Activated CD4-positive, alpha-beta T cell treated with anti-CD3 and anti-CD28 coated beads for 36 hours (primary cell): Measurements from ENCODE around the gene AHSG. TPM values are rescaled to one million over a fixed set of nuclear protein-coding genes. Genes with fewer than 3 reads are reported as not detected.
"Not testable (repeated sequence)": the region's sequence is repeated elsewhere in the genome, so short reads cannot be mapped to it uniquely, and the experiment has no call there.

Source experiments
- ATAC-seq: fragments of 200-7000 bp; cut with Tn5 transposase; one replicate; pipeline ENCODE4 v1.10.0; 2021; ENCODE audit warnings: mild to moderate bottlenecking, moderate library complexity
- CTCF ChIA-PET: fragments of 350-600 bp; sonication (Branson Sonifier 250); formaldehyde crosslinking; loops from one replicate; lab custom pipeline; 2021; ENCODE audit warnings: antibody characterized with exemption; lab: Charles Lee
- POLR2A ChIA-PET: fragments of 350-600 bp; sonication (Branson Sonifier 250); formaldehyde crosslinking; loops from one replicate; lab custom pipeline; 2021; ENCODE audit warnings: antibody characterized with exemption, inconsistent platforms; lab: Charles Lee
- DNase-seq: peaks from one replicate; pipeline ENCODE4 v3.0.0-alpha.2; 2020
- H3K27ac Mint-ChIP-seq: one replicate; pipeline ENCODE4 v1.8.0; 2021; ENCODE audit warnings: mixed read lengths
- H3K27me3 Mint-ChIP-seq: one replicate; pipeline ENCODE4 v1.8.0; 2021; ENCODE audit warnings: mixed read lengths
- H3K36me3 Mint-ChIP-seq: one replicate; pipeline ENCODE4 v1.8.0; 2021; ENCODE audit warnings: low read depth, mixed read lengths
- H3K4me1 Mint-ChIP-seq: one replicate; pipeline ENCODE4 v1.8.0; 2021; ENCODE audit warnings: mixed read lengths
- H3K4me3 Mint-ChIP-seq: one replicate; pipeline ENCODE4 v1.8.0; 2021; ENCODE audit warnings: mild to moderate bottlenecking, moderate library complexity, mixed read lengths
- H3K9me3 Mint-ChIP-seq: one replicate; pipeline ENCODE4 v1.8.0; 2021; ENCODE audit warnings: low read depth, mixed read lengths
- intact Hi-C, 2 experiments: fragments of 100-400 bp; cut with DNase I in 1 of 2; cut with micrococcal nuclease in 1 of 2; formaldehyde crosslinking; loops; one replicate each; pipeline versions ENCODE4 v1.14.2 to v1.15.1; 2022 to 2024; cut with DNase I, micrococcal nuclease
- total RNA-seq, 2 experiments: library from RNA; stranded (reverse); gene quantifications; one replicate each; pipeline ENCODE4 v1.2.3, GENCODE V29; 2021

Gene AHSG, protein sequence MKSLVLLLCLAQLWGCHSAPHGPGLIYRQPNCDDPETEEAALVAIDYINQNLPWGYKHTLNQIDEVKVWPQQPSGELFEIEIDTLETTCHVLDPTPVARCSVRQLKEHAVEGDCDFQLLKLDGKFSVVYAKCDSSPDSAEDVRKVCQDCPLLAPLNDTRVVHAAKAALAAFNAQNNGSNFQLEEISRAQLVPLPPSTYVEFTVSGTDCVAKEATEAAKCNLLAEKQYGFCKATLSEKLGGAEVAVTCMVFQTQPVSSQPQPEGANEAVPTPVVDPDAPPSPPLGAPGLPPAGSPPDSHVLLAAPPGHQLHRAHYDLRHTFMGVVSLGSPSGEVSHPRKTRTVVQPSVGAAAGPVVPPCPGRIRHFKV
- not detected for total RNA-seq

DNA sequence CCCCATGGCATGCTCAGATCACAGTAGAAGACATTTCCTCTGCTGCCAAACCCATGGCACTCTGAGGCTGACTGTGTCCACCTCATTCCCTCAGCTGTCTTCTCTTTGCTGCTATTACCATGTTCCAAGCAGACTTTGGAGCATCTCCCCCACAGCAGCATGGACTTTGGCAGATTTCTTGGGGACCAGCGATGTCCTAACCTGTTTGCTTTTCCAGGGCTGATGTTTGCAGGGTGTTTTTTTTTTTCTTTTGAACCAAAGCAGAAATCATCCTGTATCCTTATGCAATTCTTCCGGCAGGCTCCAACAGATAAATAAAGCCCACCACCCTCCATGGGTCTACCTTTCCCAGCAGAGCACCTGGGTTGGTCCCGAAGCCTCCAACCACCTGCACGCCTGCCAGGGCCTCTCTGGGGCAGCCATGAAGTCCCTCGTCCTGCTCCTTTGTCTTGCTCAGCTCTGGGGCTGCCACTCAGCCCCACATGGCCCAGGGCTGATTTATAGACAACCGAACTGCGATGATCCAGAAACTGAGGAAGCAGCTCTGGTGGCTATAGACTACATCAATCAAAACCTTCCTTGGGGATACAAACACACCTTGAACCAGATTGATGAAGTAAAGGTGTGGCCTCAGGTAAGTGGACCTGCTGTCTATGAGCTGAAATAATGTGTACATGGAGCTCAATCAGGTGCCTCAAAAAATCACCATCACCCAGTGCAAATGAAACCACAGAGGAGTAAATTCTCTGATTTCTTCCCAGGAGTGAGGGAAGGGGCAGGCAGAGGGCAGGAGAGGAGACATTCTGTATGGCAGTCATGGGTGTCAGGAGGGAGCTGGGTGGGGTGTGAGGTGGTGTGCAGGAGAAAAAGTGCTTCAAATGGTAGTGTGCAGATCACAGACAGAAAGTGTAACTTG is at the start of gene AHSG:
Gene AHSG (plus strand): TSS at position 340 of the 916 bp plus-strand sequence. CDS start 82 bp downstream, at position 422.
- no peak within 1 kb of the TSS for H3K27ac Mint-ChIP-seq
- no peaks in the 10 kb centered on the region for H3K36me3 Mint-ChIP-seq
- peaks cover 23% of the 10 kb centered on the region for H3K4me1 Mint-ChIP-seq
- DNase-seq (no peak), ATAC-seq (no peak)
- intact Hi-C loops, result loop anchor here (10.0 kb wide), 2 partner anchors 368 to 552 kb away; no protein-coding TSS in a partner anchor
- CTCF ChIA-PET, result interaction anchor here (0.7 to 5.7 kb wide), 12 partner anchors 11 to 953 kb away, joined by 3 to 90 read pairs (median 4); partner anchors contain the start of gene CRYGS
- POLR2A ChIA-PET, result no interaction called here
- peaks cover 16% of the 10 kb centered on the region for H3K27me3 Mint-ChIP-seq
- no peaks in the 10 kb centered on the region for H3K9me3 Mint-ChIP-seq
- no peak within 1 kb of the TSS for H3K4me3 Mint-ChIP-seq

DNA sequence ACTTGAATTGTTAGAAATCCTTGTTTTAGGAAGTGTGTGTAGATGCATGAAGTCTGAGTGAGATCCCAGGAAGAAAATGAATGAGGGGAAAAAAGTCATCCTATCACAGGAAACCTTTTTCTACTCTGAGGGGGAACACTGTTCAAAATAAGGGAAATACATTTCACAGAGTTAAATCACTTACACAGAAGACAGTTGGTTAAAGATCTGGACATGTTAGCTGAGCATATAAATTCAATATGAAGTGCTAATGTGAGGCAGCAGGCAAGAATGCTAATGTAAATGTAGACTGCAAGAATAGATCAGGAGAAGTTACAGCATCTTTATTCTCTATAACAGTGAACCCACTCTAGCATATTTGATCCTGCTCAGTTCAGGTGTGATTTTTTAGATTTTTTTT is 48.3 kb upstream of the AHSG start:
- no peaks in the 10 kb centered on the region for H3K27me3 Mint-ChIP-seq
- CTCF ChIA-PET, result interaction anchor here (1.0 kb wide), 1 partner anchor 581 kb away, joined by 3 read pairs; no protein-coding TSS in a partner anchor
- DNase-seq (no peak), ATAC-seq (no peak)
- no peak overlapping the region for H3K4me3 Mint-ChIP-seq
- no peak overlapping the region for H3K27ac Mint-ChIP-seq
- intact Hi-C loops, result no loop called here
- peaks cover 28% of the 10 kb centered on the region for H3K36me3 Mint-ChIP-seq
- H3K9me3 Mint-ChIP-seq, result no peaks in the 10 kb centered on the region
- POLR2A ChIA-PET, result no interaction called here
- peaks cover 58% of the 10 kb centered on the region for H3K4me1 Mint-ChIP-seq

DNA sequence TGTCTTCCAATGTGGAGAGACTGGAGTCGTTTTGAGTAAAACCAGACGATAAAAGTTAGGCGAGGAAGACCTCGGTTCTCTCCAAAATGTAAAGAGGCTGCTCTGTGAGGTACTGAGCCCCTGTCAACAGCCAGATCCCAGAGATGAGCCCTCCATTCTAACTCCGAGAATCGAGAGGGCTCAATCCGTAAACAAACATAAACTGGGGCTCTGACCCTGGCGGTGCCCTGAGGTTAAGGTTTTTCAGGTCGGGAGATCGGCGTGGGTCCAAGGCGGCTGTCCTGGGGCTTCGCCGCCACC is 46.1 kb upstream of the AHSG start:
- no peaks in the 10 kb centered on the region for H3K27me3 Mint-ChIP-seq
- ChIA-PET POLR2A (interaction anchor here (1.1 kb wide), 1 partner anchor 847 kb away, joined by 4 read pairs; no protein-coding TSS in a partner anchor), CTCF (interaction anchor here (0.7 to 2.6 kb wide), 5 partner anchors 9 to 584 kb away, joined by 3 to 13 read pairs (median 4); no protein-coding TSS in a partner anchor)
- peak overlapping the region; percentile 93 for H3K4me3 Mint-ChIP-seq
- no peaks in the 10 kb centered on the region for H3K9me3 Mint-ChIP-seq
- H3K27ac Mint-ChIP-seq, result peak overlapping the region; percentile 91
- H3K36me3 Mint-ChIP-seq, result peaks cover 23% of the 10 kb centered on the region
- DNase-seq (no peak), ATAC-seq (no peak)
- H3K4me1 Mint-ChIP-seq, result peaks cover 53% of the 10 kb centered on the region
- intact Hi-C loops, result loop anchor here (1.0 to 2.0 kb wide), 4 partner anchors 26 to 628 kb away; partner anchors contain the start of genes ETV5 (in 2 of the 2) and TRA2B (in 1 of the 2)

DNA sequence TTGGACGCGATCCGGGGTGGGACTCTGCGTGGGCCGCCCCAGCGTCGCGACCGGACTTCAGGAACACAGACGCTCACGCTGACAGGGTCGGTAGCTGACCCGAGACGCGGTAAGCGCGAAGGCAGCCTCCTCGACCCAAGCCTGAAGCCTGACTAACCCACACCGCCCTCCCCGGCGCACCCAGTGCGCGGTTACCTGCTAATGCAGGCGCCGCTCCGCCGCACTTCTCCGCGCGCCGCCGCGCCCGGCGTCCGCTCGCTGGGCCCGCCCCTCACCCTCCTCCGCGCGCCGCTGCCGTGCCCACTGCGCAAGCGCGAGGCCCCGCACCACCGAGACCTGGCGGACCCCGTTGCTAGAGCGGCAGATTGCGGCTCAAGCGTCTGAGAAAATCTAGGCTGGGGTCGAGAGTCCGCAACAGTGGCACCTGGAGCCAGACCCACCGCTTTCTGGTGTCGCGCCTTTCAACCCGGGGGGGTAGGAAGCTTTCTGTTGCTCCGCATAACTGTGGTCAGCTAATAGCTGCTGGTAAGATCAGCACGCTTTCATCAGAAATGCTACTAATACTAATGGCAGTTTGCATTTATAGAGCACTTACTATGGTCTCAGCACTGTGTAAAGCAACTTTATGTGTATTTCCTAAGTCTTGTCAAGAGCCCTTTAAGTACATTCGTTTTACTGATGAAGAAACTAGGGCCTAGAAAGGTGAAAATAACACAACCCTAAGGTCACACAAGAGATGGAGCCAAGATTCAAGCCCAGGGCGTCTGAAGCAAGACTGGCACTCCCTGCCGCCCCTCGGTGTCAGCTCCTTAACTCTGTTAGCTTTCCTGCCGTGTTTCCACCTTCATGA is 45.6 kb upstream of the AHSG start, which contains the start of gene TBCCD1:
Gene TBCCD1 (minus strand): TSS at position 268 of the 850 bp plus-strand sequence. CDS start 3,010 bp downstream, outside the sequence.
- ChIA-PET POLR2A (interaction anchor here (1.1 kb wide), 1 partner anchor 848 kb away, joined by 4 read pairs; no protein-coding TSS in a partner anchor), CTCF (interaction anchor here (0.7 to 2.6 kb wide), 5 partner anchors 27 to 1619 kb away, joined by 3 to 13 read pairs (median 4); no protein-coding TSS in a partner anchor)
- intact Hi-C loops, result loop anchor here (1.0 to 2.0 kb wide), 4 partner anchors 26 to 629 kb away; partner anchors contain the start of genes ETV5 (in 2 of the 2) and TRA2B (in 1 of the 2)
- no peaks in the 10 kb centered on the region for H3K9me3 Mint-ChIP-seq
- H3K27me3 Mint-ChIP-seq, result no peaks in the 10 kb centered on the region
- DNase-seq, result peak; percentile 96
- H3K4me1 Mint-ChIP-seq, result peaks cover 53% of the 10 kb centered on the region
- H3K4me3 Mint-ChIP-seq, result peak within 1 kb of the TSS; percentile 93
- peak within 1 kb of the TSS; percentile 91 for H3K27ac Mint-ChIP-seq
- ATAC-seq, result peak; percentile 50
- peaks cover 22% of the 10 kb centered on the region for H3K36me3 Mint-ChIP-seq

DNA sequence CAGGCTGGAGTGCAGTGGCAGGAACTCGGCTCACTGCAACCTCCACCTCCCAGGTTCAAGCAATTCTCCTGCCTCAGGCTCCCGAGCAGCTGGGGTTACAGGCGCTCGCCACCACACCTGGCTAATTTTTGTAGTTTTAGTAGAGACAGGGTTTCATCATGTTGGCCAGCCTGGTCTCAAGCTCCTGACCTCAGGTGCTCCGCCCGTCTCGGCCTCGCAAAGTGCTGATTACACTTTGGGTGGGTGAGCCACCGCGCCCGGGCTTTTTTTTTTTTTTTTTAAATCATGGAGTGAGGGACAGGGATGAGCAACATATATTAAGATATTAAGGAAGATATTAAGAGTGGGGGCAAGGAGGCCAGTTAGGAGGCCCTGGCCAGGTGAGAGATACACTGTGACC is 43.5 kb upstream of the AHSG start:
- DNase-seq, ATAC-seq, H3K27me3 Mint-ChIP-seq, intact Hi-C loops, H3K9me3 Mint-ChIP-seq: not testable (repeated sequence)
- Mint-ChIP-seq H3K27ac (peak overlapping the region; percentile 95), H3K36me3 (peaks cover 19% of the 10 kb centered on the region), H3K4me1 (peaks cover 51% of the 10 kb centered on the region), H3K4me3 (peak overlapping the region; percentile 93)
- POLR2A ChIA-PET, result interaction anchor here (0.6 to 1.3 kb wide), 6 partner anchors 35 to 460 kb away, joined by 3 to 6 read pairs (median 4); partner anchors contain the start of gene ETV5
- CTCF ChIA-PET, result interaction anchor here (1.0 to 3.1 kb wide), 3 partner anchors 32 to 626 kb away, joined by 3 to 9 read pairs (median 4); no protein-coding TSS in a partner anchor

DNA sequence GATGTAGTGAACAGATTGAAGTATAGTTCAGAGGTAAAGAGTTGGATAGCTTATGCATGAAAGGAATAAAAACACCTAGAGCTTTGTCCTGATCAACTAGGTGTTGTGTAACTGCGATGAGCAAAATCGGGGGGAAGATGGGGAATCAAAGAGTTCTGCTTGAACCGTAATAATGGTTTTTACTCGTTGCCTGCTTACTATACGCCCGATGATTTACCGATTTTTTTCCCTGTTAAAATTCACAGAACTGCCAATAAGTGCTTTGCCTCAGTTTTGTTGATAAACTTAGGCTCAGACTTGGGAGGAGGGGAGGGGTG is 43.1 kb upstream of the AHSG start:
- ChIA-PET CTCF (interaction anchor here (0.7 to 3.1 kb wide), 6 partner anchors 21 to 626 kb away, joined by 3 to 9 read pairs (median 4); no protein-coding TSS in a partner anchor), POLR2A (interaction anchor here (0.7 to 2.1 kb wide), 10 partner anchors 18 to 632 kb away, joined by 3 to 36 read pairs (median 3); partner anchors contain the start of genes EIF4A2 and TRA2B)
- no peaks in the 10 kb centered on the region for H3K9me3 Mint-ChIP-seq
- peak overlapping the region; percentile 93 for H3K4me3 Mint-ChIP-seq
- ATAC-seq, result no peak
- H3K27me3 Mint-ChIP-seq, result no peaks in the 10 kb centered on the region
- H3K36me3 Mint-ChIP-seq, result peaks cover 19% of the 10 kb centered on the region
- no peak for DNase-seq
- intact Hi-C loops, result loop anchor here (1.0 to 5.0 kb wide), 12 partner anchors 45 to 983 kb away; partner anchors contain the start of genes EIF4A2 (in 2 of the 2), ETV5 (in 2 of the 2), RFC4 (in 2 of the 2) and RPL39L (in 1 of the 2)
- H3K27ac Mint-ChIP-seq, result peak overlapping the region; percentile 95
- peaks cover 51% of the 10 kb centered on the region for H3K4me1 Mint-ChIP-seq

DNA sequence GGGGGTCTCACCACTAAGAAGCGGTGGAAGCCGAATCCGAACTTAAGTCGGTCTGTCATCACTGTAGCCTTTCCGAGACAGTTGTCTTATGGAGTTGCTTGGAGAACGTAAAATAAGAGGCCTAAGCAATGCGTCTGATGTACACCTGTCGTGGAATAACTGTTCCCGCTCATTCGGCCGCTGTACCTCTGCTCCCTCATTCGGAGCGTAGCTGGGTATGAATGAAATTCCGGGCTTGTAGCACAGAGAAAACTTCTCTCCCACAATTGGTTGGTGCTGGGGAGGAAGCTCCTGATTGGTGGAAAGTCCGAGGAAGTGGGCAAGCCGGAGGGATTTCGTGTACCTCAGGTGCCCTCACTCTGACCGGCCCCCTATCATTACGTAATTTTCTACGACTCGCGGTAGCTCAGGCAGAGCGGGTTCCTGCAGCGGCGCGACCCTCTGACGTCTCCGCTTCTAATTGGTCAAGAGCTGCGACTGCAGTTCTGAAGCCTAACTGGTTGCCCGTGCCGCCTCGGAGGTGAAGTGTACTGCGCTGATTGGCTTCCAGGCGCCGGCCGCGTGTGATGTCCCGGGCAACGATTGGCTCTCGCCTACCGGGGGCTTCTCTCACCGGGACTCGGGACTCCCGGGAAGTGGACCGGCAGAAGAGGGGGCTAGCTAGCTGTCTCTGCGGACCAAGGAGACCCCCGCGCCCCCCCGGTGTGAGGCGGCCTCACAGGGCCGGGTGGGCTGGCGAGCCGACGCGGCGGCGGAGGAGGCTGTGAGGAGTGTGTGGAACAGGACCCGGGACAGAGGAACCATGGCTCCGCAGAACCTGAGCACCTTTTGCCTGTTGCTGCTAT is 42.5 kb upstream of the AHSG start, which contains the start of gene DNAJB11:
Gene DNAJB11 (plus strand): TSS at position 625 of the 845 bp plus-strand sequence. CDS start 178 bp downstream, at position 803.
- no peaks in the 10 kb centered on the region for H3K27me3 Mint-ChIP-seq
- ATAC-seq (peak; percentile 92), DNase-seq (peak; percentile 100)
- ChIA-PET CTCF (interaction anchor here (0.7 to 3.1 kb wide), 7 partner anchors 17 to 627 kb away, joined by 3 to 9 read pairs (median 4); no protein-coding TSS in a partner anchor), POLR2A (interaction anchor here (0.7 to 2.1 kb wide), 14 partner anchors 13 to 638 kb away, joined by 3 to 36 read pairs (median 3); partner anchors contain the start of genes EIF4A2 and TRA2B)
- no peaks in the 10 kb centered on the region for H3K9me3 Mint-ChIP-seq
- peaks cover 50% of the 10 kb centered on the region for H3K4me1 Mint-ChIP-seq
- peak within 1 kb of the TSS; percentile 93 for H3K4me3 Mint-ChIP-seq
- H3K36me3 Mint-ChIP-seq, result peaks cover 20% of the 10 kb centered on the region
- intact Hi-C loops, result loop anchor here (1.0 to 5.0 kb wide), 12 partner anchors 44 to 984 kb away; partner anchors contain the start of genes EIF4A2 (in 2 of the 2), ETV5 (in 2 of the 2), RFC4 (in 2 of the 2) and RPL39L (in 1 of the 2)
- H3K27ac Mint-ChIP-seq, result peak within 1 kb of the TSS; percentile 95

DNA sequence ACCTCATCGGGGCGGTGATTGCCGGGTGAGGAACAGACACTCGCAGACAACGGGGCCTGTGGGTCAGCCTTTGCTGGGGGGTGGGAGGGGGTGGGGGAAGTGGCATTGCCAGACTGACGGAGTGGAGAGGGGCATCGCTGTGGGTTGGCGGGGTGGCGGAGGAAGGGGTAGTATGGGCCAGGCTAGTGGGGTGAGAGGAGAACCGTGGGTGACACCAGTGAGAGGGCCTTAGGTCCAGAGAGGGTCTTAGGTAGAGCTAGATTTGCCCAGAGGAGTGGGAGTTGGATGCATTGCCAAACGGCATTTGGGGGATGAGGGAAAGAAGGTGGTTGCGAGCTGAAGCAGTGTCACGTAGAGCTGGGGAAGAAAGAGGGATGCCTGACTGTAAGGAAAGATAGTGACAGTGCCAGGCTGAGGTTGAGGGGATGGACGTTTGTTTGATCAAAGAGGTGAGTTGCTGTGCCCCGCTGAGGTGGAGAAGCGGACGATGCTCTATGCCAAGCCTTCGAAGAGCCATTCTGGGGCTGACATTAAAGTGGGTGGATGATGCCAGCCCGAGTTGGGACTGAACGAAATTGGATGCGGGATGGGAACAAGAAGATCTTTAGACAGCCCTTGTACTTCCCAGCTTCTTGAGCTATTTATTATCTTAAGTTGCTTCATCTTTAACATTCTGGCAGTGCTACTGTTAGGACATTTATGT is 41.8 kb upstream of the AHSG start:
- Mint-ChIP-seq H3K4me3 (peak overlapping the region; percentile 93), H3K36me3 (peaks cover 28% of the 10 kb centered on the region), H3K27ac (peak overlapping the region; percentile 87), H3K9me3 (no peaks in the 10 kb centered on the region), H3K4me1 (peaks cover 44% of the 10 kb centered on the region), H3K27me3 (no peaks in the 10 kb centered on the region)
- POLR2A ChIA-PET, result interaction anchor here (0.5 to 2.1 kb wide), 12 partner anchors 13 to 639 kb away, joined by 3 to 36 read pairs (median 3); partner anchors contain the start of genes EIF4A2 and TRA2B
- ATAC-seq (no peak), DNase-seq (peak; percentile 14)
- CTCF ChIA-PET, result interaction anchor here (0.7 to 3.1 kb wide), 9 partner anchors 9 to 628 kb away, joined by 3 to 9 read pairs (median 5); no protein-coding TSS in a partner anchor
- intact Hi-C loops, result loop anchor here (1.0 to 5.0 kb wide), 12 partner anchors 43 to 985 kb away; partner anchors contain the start of genes EIF4A2 (in 2 of the 2), ETV5 (in 2 of the 2), RFC4 (in 2 of the 2) and RPL39L (in 1 of the 2)
